Neural cell (in vitro differentiated cells): ENCODE measurements around the gene CPNE9. TPM values are rescaled to one million over a fixed set of nuclear protein-coding genes. Genes with fewer than 3 reads are reported as not detected.

Source experiments
- H2AFZ ChIP-seq: fragments of 200-600, 300-800 bp; sonication (generic), shearing (Covaris generic); 2 replicates; pipeline ENCODE4 v1.6.0; 2014; ENCODE audit warnings: low read depth, mild to moderate bottlenecking, antibody characterized with exemption, low read length, moderate library complexity
- H3F3A ChIP-seq: fragments of 200-600 bp; shearing (Covaris generic); 2 replicates; pipeline ENCODE4 v1.6.1; 2016; ENCODE audit warnings: mild to moderate bottlenecking, moderate library complexity, mixed read lengths, antibody characterized with exemption, low read length; ENCODE audit not compliant: insufficient read depth, poor library complexity, severe bottlenecking
- H3K27ac ChIP-seq: fragments of 200-600, 300-800 bp; sonication (generic), shearing (Covaris generic); 2 replicates; pipeline ENCODE4 v1.5.1; 2014; ENCODE audit warnings: mild to moderate bottlenecking, low read length, moderate library complexity
- H3K27me3 ChIP-seq: fragments of 300-800, 200-600 bp; sonication (generic), shearing (Covaris generic); 2 replicates; pipeline ENCODE4 v1.6.0; 2014; ENCODE audit warnings: mild to moderate bottlenecking, low read depth, low read length, moderate library complexity; ENCODE audit not compliant: insufficient read depth
- H3K36me3 ChIP-seq: fragments of 300-800, 200-600 bp; sonication (generic), shearing (Covaris generic); 2 replicates; pipeline ENCODE4 v1.5.1; 2014; ENCODE audit warnings: mild to moderate bottlenecking, antibody characterized with exemption, low read length, moderate library complexity; ENCODE audit not compliant: insufficient read depth
- H3K4me2 ChIP-seq: fragments of 300-800, 200-600 bp; sonication (generic), shearing (Covaris generic); 2 replicates; pipeline ENCODE4 v1.6.0; 2014; ENCODE audit warnings: mild to moderate bottlenecking, low read length
- H3K4me3 ChIP-seq: fragments of 300-800, 200-600 bp; sonication (generic), shearing (Covaris generic); 2 replicates; pipeline ENCODE4 v1.5.1; 2014; ENCODE audit warnings: mild to moderate bottlenecking, low read length, moderate library complexity
- H3K79me2 ChIP-seq: fragments of 200-600 bp; shearing (Covaris generic); replicated peaks from 2 replicates; pipeline ENCODE4 v1.6.0; 2014; ENCODE audit warnings: mild to moderate bottlenecking, low read length, moderate library complexity; ENCODE audit not compliant: insufficient read depth
- H3K9ac ChIP-seq: fragments of 300-800, 200-600 bp; sonication (generic), shearing (Covaris generic); 2 replicates; pipeline ENCODE4 v1.6.1; 2016; ENCODE audit warnings: mild to moderate bottlenecking, low read length, mixed read lengths
- H3K9me2 ChIP-seq: fragments of 200-600 bp; shearing (Covaris generic); 2 replicates; pipeline ENCODE4 v1.6.1; 2016; ENCODE audit warnings: mild to moderate bottlenecking, low read length, mixed read lengths; ENCODE audit not compliant: insufficient read depth
- H3K9me3 ChIP-seq: fragments of 200-600, 300-800 bp; sonication (generic), shearing (Covaris generic); 2 replicates; pipeline ENCODE4 v1.6.1; 2016; ENCODE audit warnings: mild to moderate bottlenecking, mixed run types, low read length, moderate library complexity, mixed read lengths
- H4K20me1 ChIP-seq: fragments of 200-600 bp; shearing (Covaris generic); 2 replicates; pipeline ENCODE4 v1.6.1; 2016; ENCODE audit warnings: mild to moderate bottlenecking, mixed run types; ENCODE audit not compliant: insufficient read depth
- CTCF ChIP-seq: fragments of 450-650 bp; IDR thresholded peaks from 2 replicates; pipeline ENCODE4 v1.5.1; 2014; ENCODE audit warnings: antibody characterized with exemption, mild to moderate bottlenecking, moderate library complexity; ENCODE audit not compliant: poor library complexity, severe bottlenecking
- EP300 ChIP-seq: fragments of 450-650 bp; conservative IDR thresholded peaks from 2 replicates; pipeline ENCODE4 v1.6.1; 2014; ENCODE audit warnings: antibody characterized with exemption, mild to moderate bottlenecking, moderate library complexity; ENCODE audit not compliant: poor library complexity, severe bottlenecking
- EZH2 ChIP-seq: fragments of 200-600, 300-800 bp; shearing (Covaris generic), sonication (generic); IDR thresholded peaks from 2 replicates; pipeline ENCODE4 v1.6.1; 2014; ENCODE audit warnings: antibody characterized with exemption, low read length, borderline replicate concordance, mild to moderate bottlenecking; ENCODE audit not compliant: insufficient read depth, poor library complexity, severe bottlenecking
- MXI1 ChIP-seq: fragments of 450-650 bp; conservative IDR thresholded peaks from 2 replicates; pipeline ENCODE4 v1.6.1; 2014; ENCODE audit warnings: antibody characterized with exemption, mild to moderate bottlenecking; ENCODE audit not compliant: poor library complexity, severe bottlenecking
- POLR2AphosphoS5 ChIP-seq: IDR thresholded peaks from 2 replicates; pipeline ENCODE4 v1.6.1; 2012
- RAD21 ChIP-seq: fragments of 450-650 bp; conservative IDR thresholded peaks from 2 replicates; pipeline ENCODE4 v1.6.1; 2014; ENCODE audit warnings: antibody characterized with exemption, mild to moderate bottlenecking, moderate library complexity
- REST ChIP-seq: IDR thresholded peaks from 2 replicates; pipeline ENCODE4 v1.6.1; 2012; ENCODE audit warnings: borderline replicate concordance
- SMC3 ChIP-seq: fragments of 450-650 bp; conservative IDR thresholded peaks from 2 replicates; pipeline ENCODE4 v1.6.1; 2014; ENCODE audit warnings: antibody characterized with exemption, mild to moderate bottlenecking, moderate library complexity; ENCODE audit not compliant: poor library complexity
- TAF1 ChIP-seq: IDR thresholded peaks from 2 replicates; pipeline ENCODE4 v1.6.1; 2012; ENCODE audit warnings: low read depth
- polyA plus RNA-seq: library from polyadenylated mRNA; depleted of rRNA; stranded (reverse); fragments of >200 nt; gene quantifications from 2 replicates; pipeline ENCODE4 v1.2.3, GENCODE V29; 2014

Gene CPNE9
- polyA plus RNA-seq, 1 donor from 2014 or later, result 0.32 TPM

DNA sequence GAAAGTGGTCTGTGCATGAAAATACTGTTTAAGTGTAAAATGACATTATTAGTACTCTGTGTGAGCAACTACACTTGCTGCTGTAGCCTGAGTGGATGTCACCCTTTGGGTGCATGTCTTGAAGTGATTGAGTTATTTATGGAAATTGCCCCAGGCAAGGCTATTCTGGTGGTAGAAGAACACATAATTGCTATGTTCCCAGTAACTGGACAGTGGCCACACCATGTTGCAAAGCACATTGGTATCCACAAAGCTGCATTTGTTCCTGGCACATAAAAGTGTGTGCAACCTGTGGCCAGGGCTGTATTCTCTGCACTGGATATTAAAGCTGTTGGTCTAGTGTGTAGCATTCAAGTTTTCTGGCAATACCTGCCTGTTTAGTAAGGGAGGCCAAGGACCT is 30.6 kb upstream of the CPNE9 start:
- no peak overlapping the region for H2AFZ ChIP-seq
- peaks cover 12% of the 10 kb centered on the region for H3K36me3 ChIP-seq
- H3K79me2 ChIP-seq, result no peaks in the 10 kb centered on the region
- no peak overlapping the region for H3K4me3 ChIP-seq
- H3K9me2 ChIP-seq, result no peaks in the 10 kb centered on the region
- H3K27ac ChIP-seq, result no peak overlapping the region
- H4K20me1 ChIP-seq, result no peaks in the 10 kb centered on the region
- H3K9ac ChIP-seq, result no peak overlapping the region
- no peaks in the 10 kb centered on the region for H3K27me3 ChIP-seq
- H3K4me2 ChIP-seq, result no peak overlapping the region
- H3F3A ChIP-seq, result no peaks in the 10 kb centered on the region
- H3K9me3 ChIP-seq, result no peaks in the 10 kb centered on the region
- TF ChIP-seq CTCF (no peak), TAF1 (no peak), RAD21 (no peak), EP300 (no peak), EZH2 (no peak), REST (no peak), POLR2AphosphoS5 (no peak), MXI1 (no peak), SMC3 (no peak)

DNA sequence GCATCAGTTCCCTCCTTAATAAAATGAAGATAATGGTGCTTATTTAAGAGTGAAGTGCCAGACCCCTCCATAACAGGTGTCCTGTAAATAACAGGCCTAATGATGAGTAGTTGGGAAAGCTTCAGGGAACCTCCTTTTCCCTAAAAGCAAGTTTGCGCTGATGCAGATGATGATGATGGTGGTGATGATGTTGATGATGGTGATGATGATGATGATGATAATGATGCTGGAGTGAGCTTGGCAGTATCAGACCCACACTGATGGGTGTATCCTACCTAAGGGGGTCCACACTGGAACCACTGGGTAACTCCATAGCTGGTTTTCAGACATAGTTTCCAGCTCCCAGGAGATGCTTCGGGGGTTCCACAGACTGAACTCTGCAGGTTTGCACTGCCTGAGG is 29.9 kb upstream of the CPNE9 start:
- no peak for TF ChIP-seq POLR2AphosphoS5
- TF ChIP-seq EP300, result no peak
- TF ChIP-seq EZH2, result no peak
- TF ChIP-seq MXI1, result no peak
- no peak for TF ChIP-seq TAF1
- TF ChIP-seq SMC3, result no peak
- no peak for TF ChIP-seq RAD21
- no peak for TF ChIP-seq REST
- TF ChIP-seq CTCF, result no peak
- Histone ChIP-seq H3K79me2 (no peaks in the 10 kb centered on the region), H3K27me3 (no peaks in the 10 kb centered on the region), H2AFZ (no peak overlapping the region), H3K36me3 (peaks cover 12% of the 10 kb centered on the region), H3K9ac (no peak overlapping the region), H3K9me2 (no peaks in the 10 kb centered on the region), H3K27ac (no peak overlapping the region), H3K9me3 (no peaks in the 10 kb centered on the region), H4K20me1 (no peaks in the 10 kb centered on the region), H3K4me3 (no peak overlapping the region), H3F3A (no peaks in the 10 kb centered on the region), H3K4me2 (no peak overlapping the region)
